Esophagus (tissue), 2 donors: Measurements from ENCODE around the gene SMC2. TPM values are rescaled to one million over a fixed set of nuclear protein-coding genes. Genes with fewer than 3 reads are reported as not detected.

ENCODE experiments used
- H3K27ac ChIP-seq, 2 donors: one replicate each; pipeline ENCODE4 v1.5.1; 2013; ENCODE audit warnings: low read depth in 2 of 2, mild to moderate bottlenecking in 2 of 2, inconsistent platforms in 1 of 2, low read length in 1 of 2, moderate library complexity in 1 of 2
- H3K27me3 ChIP-seq, 2 donors: one replicate each; pipeline ENCODE4 v1.6.1; 2013; ENCODE audit warnings: low read length in 2 of 2, control low read depth in 1 of 2, mild to moderate bottlenecking in 1 of 2; ENCODE audit not compliant: insufficient read depth in 2 of 2, control insufficient read depth in 1 of 2
- H3K36me3 ChIP-seq, 2 donors: one replicate each; pipeline ENCODE4 v1.6.1; 2013; ENCODE audit warnings: low read length in 1 of 2; ENCODE audit not compliant: control insufficient read depth in 2 of 2, insufficient read depth in 2 of 2
- H3K4me1 ChIP-seq, 2 donors: one replicate each; pipeline ENCODE4 v1.6.1; 2013; ENCODE audit warnings: low read length in 1 of 2; ENCODE audit not compliant: control insufficient read depth in 2 of 2, insufficient read depth in 2 of 2
- H3K4me3 ChIP-seq, 2 donors: one replicate each; pipeline ENCODE4 v1.5.1; 2013; ENCODE audit warnings: low read length in 2 of 2, mild to moderate bottlenecking in 2 of 2, low read depth in 1 of 2, moderate library complexity in 1 of 2
- H3K9me3 ChIP-seq, 2 donors: one replicate each; pipeline ENCODE4 v1.6.1; 2013; ENCODE audit warnings: mild to moderate bottlenecking in 2 of 2, low read depth in 1 of 2, low read length in 1 of 2, moderate library complexity in 1 of 2; ENCODE audit not compliant: control insufficient read depth in 2 of 2, insufficient read depth in 1 of 2
- WGBS, 2 donors: extraction: QIAGEN DNeasy Blood & Tissue Kit; methylation state at CpG; one replicate each; pipeline ENCODE4 v1.1.7; 2013; 5-methylcytosine and 5-hydroxymethylcytosine counted together
- polyA plus RNA-seq, 2 donors: library from polyadenylated mRNA; stranded (reverse); fragments of 200-250 nt; gene quantifications; one replicate each; pipeline ENCODE4 v1.2.3, GENCODE V29; 2013
- donor health status: healthy with polysubstance abuse.
- donor health status: Bipolar disorder and iron deficiency.

The SMC2 gene
- polyA plus RNA-seq, 2 donors: 2.8 to 6.5 TPM

DNA sequence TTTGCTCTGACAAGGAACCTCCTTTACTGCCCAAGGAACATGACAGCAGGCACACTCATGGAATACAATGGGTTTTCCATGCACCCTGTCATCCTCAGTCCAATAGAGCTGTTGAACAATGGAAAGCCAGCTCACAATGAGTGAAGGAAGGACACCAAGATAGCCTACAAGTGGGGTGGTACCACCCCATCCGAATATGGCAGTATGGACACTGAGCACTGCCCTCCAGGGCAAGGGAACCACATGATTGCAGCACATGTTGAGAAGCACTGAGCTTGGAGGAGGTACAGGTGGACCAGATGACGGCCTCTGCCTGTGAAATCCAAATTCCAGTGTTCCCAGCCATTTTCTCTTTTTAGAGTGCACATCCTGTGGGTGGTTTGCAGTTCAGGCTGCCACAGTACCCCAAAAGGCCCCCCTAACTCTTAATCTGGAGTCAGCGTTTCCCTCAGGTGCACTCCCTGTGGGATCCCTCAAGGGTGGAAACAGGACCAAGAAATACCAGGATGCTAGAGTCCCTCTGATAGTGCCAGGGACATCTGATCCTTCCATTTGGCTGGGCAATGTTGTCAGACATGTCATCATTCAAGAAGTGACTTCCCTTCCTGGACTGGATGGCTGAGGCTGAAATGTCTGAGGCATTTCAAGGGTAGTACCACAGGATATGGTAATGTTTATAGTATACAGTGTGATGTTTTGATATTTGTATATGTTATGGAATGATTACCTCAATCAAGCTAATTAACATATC lies 48.9 kb downstream of the SMC2 start:
- no peaks in the 10 kb centered on the region for H3K27me3 ChIP-seq
- H3K4me3 ChIP-seq: no peak overlapping the region
- H3K4me1 ChIP-seq: no peaks in the 10 kb centered on the region
- no peaks in the 10 kb centered on the region for H3K36me3 ChIP-seq
- no peak overlapping the region for H3K27ac ChIP-seq
- 98 to 99% methylated on average over 3 of the region's 3 CpGs for WGBS, 2 donors
- no peaks in the 10 kb centered on the region for H3K9me3 ChIP-seq

DNA sequence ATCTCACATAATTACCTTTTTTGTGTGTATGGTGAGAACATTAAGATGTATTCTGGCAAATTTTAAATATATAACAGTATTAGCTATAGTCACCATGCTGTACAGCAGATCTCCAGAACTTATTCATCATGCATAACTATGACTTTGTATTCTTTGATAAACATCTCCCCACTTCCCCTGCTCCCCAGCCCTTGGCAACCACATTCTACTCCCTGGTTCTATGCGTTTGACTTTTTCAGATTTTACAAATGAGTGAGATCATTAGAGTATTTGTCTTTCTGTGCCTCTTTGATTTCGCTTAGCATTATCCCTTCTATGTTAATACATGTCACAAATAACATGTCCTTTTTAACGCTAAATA lies 49.4 kb downstream of the SMC2 start:
- H3K4me3 ChIP-seq: no peak overlapping the region
- WGBS, 2 donors: 88% methylated on average over 3 of the region's 3 CpGs
- H3K9me3 ChIP-seq: no peaks in the 10 kb centered on the region
- H3K4me1 ChIP-seq: no peaks in the 10 kb centered on the region
- no peaks in the 10 kb centered on the region for H3K36me3 ChIP-seq
- no peaks in the 10 kb centered on the region for H3K27me3 ChIP-seq
- H3K27ac ChIP-seq: no peak overlapping the region

DNA sequence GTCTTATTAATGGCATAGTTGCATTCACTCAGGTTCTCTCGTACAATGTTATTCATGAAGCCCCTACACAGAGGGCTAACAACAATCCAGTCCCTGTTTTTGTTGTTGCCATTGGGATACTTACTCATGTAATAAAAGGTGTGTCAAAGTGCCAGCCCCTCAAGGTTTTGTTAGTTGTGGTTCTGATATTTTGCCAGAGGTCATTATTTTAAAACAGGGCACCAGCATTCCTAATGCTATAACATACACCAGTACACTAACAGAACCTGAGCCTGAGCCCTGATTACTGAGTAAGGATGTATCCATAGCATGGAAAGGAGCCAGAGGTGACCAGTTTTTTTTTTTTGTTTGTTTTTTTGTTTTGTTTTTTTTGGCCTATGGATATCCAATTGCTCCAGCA lies 50.2 kb downstream of the SMC2 start:
- H3K4me3 ChIP-seq: no peak overlapping the region
- H3K4me1 ChIP-seq: no peaks in the 10 kb centered on the region
- 93 to 95% methylated on average over 1 of the region's 1 CpG for WGBS, 2 donors
- no peaks in the 10 kb centered on the region for H3K27me3 ChIP-seq
- no peaks in the 10 kb centered on the region for H3K9me3 ChIP-seq
- no peak overlapping the region for H3K27ac ChIP-seq
- H3K36me3 ChIP-seq: no peaks in the 10 kb centered on the region

DNA sequence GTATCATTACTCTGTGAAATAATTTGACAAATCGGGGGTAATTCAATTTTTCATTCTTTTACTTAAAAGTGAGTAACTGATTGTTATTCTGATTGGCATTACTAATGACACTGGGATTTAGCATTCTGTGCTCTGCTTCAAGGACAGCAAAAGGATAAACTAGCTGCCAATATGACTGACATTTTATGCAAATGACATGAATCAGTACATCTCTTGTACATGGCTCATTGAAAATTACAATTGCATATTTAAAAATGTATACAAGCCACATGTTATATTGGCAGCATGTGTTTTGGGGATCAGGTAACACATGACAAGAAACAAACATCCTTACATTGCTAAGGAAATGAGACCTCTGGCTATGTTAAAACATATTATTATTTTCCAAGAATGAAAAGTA lies 79.0 kb downstream of the SMC2 start:
- WGBS, 2 donors: 79 to 83% methylated on average over 1 of the region's 1 CpG

DNA sequence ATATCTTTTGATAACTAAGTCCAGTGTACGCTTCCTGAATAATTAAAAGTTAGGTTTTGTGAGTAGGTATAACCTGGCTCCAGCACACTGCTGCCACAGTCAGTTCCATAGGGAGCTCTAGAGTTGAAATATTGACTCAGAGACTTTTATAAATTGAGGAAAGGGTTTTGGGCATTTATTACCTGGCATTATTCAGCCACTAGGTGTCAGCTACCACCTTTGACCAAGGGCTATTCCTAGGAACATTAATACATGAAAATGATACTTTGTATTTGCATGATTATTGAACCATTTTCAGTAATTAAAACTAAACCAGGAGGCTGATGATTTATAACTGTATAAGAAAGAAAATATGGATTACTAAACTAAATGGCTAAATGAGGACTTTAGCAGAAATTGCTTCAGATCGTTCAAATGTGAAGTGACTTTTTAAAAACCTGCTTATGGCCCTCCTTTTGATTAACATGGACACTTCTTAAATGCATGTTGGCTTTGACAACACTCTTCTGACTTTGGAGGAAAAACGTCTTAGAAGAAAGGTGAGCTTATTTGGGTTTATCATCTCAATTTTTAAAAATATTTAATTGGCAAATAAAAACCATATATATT lies 83.0 kb downstream of the SMC2 start:
- H3K4me1 ChIP-seq: no peaks in the 10 kb centered on the region
- 63% methylated on average over 3 of the region's 3 CpGs for WGBS, 2 donors

More for the DNA sequence above, 79.0 kb downstream of the SMC2 start:
- no peaks in the 10 kb centered on the region for H3K9me3 ChIP-seq
- no peaks in the 10 kb centered on the region for H3K27me3 ChIP-seq
- H3K4me3 ChIP-seq: no peak overlapping the region
- H3K27ac ChIP-seq: no peak overlapping the region
- H3K4me1 ChIP-seq: no peaks in the 10 kb centered on the region
- H3K36me3 ChIP-seq: no peaks in the 10 kb centered on the region

DNA sequence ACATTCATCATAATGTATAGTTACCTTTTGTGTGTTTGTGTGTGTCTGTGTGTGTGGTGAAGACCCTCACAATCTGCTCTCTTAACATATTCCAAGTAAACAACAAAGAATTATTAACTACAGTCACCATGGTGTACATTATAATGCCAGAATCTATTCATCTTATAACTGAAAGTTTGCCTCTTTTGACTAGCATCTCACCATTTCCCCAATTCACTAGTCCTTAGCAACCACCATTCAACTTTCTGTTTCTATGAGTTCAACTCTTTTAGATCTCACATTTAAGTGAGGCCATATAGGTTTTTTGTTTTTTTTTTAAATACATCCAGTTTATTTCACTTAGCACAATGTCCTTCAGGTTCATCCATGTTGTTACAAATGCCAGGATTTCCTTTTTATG lies 83.6 kb downstream of the SMC2 start:
- no peak overlapping the region for H3K4me3 ChIP-seq
- no peaks in the 10 kb centered on the region for H3K4me1 ChIP-seq

More for the DNA sequence above, 83.0 kb downstream of the SMC2 start:
- H3K27ac ChIP-seq: no peak overlapping the region
- H3K9me3 ChIP-seq: no peaks in the 10 kb centered on the region
- H3K36me3 ChIP-seq: no peaks in the 10 kb centered on the region
- H3K4me3 ChIP-seq: no peak overlapping the region
- no peaks in the 10 kb centered on the region for H3K27me3 ChIP-seq

More for the DNA sequence above, 83.6 kb downstream of the SMC2 start:
- no peaks in the 10 kb centered on the region for H3K9me3 ChIP-seq
- H3K27me3 ChIP-seq: no peaks in the 10 kb centered on the region
- no peak overlapping the region for H3K27ac ChIP-seq
- no peaks in the 10 kb centered on the region for H3K36me3 ChIP-seq
